ENCODE results near the gene BBOX1.

BBOX1 gene

GRCh38 chr11:27075192-27075591 lies 34.6 kb downstream of the BBOX1 start:
- no peak overlapping the region for H3K27ac ChIP-seq
- no peak for TF ChIP-seq ZFX (IDR thresholded peaks at IDR 0.05; ENCODE audit: borderline replicate concordance)
- TF ChIP-seq, protein P1, sequence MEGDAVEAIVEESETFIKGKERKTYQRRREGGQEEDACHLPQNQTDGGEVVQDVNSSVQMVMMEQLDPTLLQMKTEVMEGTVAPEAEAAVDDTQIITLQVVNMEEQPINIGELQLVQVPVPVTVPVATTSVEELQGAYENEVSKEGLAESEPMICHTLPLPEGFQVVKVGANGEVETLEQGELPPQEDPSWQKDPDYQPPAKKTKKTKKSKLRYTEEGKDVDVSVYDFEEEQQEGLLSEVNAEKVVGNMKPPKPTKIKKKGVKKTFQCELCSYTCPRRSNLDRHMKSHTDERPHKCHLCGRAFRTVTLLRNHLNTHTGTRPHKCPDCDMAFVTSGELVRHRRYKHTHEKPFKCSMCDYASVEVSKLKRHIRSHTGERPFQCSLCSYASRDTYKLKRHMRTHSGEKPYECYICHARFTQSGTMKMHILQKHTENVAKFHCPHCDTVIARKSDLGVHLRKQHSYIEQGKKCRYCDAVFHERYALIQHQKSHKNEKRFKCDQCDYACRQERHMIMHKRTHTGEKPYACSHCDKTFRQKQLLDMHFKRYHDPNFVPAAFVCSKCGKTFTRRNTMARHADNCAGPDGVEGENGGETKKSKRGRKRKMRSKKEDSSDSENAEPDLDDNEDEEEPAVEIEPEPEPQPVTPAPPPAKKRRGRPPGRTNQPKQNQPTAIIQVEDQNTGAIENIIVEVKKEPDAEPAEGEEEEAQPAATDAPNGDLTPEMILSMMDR (IDR thresholded peaks at IDR 0.05) = no peak

DNA sequence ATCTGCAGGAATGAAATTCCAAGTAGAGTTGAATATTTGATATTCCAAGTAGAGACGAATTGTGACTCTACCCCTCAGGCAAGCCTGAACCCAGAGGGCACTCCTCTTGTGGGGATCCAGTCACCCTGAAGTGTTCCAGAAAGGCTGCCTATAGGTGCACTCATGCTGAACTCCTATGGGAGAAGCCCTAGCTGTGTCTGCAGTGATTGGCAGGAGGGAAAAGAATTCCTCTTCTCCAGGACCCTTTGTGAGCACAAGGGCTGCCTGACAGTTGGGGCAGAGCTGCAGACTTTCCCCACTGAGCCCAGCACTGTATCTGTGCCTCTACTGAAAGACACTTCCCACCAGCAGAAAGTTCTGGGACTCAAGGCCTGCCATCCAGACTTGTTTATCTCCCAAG lies 35.0 kb downstream of the BBOX1 start:
- TF ChIP-seq, protein P1 (IDR thresholded peaks at IDR 0.05) = no peak
- no peak overlapping the region for H3K27ac ChIP-seq

- TF ChIP-seq, protein P1 (IDR thresholded peaks at IDR 0.05) = no peak
- no peak for TF ChIP-seq ZFX (IDR thresholded peaks at IDR 0.05; ENCODE audit: borderline replicate concordance)
- no peak overlapping the region for H3K27ac ChIP-seq
Observed at GRCh38 chr11:27076121-27076589, 35.5 kb downstream of the BBOX1 start.

- H3K27ac ChIP-seq = no peak overlapping the region
- TF ChIP-seq ZFX (IDR thresholded peaks at IDR 0.05; ENCODE audit: borderline replicate concordance) = no peak
- TF ChIP-seq, protein P1 (IDR thresholded peaks at IDR 0.05) = no peak
Observed at GRCh38 chr11:27081056-27081455, 40.4 kb downstream of the BBOX1 start.

DNA sequence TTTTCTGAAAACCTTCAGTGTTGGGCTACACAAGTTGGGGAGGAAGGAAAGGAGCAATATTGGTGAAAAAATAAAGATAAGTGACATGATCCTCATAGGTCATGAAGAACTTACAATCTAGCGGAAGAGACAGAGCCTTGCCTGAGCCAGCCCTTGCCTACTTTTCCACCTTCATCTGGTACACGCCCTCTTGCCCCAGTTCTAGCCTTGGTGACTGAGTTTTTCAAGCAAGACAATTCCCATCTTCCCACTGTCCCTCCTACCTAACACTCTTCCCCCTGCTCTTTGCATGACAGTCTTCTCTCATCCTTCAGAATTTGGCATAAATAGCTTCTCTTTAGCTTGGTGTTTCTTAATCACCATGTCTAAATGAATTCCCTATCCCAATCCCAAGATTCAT lies 42.6 kb downstream of the BBOX1 start:
- TF ChIP-seq, protein P1 (IDR thresholded peaks at IDR 0.05) = no peak
- TF ChIP-seq ZFX (IDR thresholded peaks at IDR 0.05; ENCODE audit: borderline replicate concordance) = no peak
- H3K27ac ChIP-seq = no peak overlapping the region

GRCh38 chr11:27083782-27084181 lies 43.2 kb downstream of the BBOX1 start:
- no peak for TF ChIP-seq ZFX (IDR thresholded peaks at IDR 0.05; ENCODE audit: borderline replicate concordance)
- TF ChIP-seq, protein P1 (IDR thresholded peaks at IDR 0.05) = no peak
- no peak overlapping the region for H3K27ac ChIP-seq

DNA sequence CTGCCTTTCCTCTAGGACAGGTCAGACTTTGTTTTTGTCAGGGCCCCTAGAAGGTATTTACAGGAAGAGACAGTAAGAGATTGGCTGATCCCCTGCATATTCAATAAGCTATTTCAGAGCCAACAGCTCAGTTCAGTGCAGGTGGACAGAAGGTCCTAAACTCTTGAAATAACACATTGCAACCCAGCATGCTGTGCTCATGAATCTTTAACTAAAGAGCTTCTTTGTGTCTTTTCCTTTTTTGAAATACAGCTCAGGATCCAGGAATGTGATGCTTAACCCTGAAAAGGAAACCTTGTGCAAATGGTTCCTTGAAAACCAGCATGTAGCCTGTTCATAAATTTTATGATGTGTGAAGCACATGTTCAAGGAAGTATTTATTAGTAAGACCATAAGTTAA lies 43.9 kb downstream of the BBOX1 start:
- H3K27ac ChIP-seq = no peak overlapping the region
- no peak for TF ChIP-seq ZFX (IDR thresholded peaks at IDR 0.05; ENCODE audit: borderline replicate concordance)
- TF ChIP-seq, protein P1 (IDR thresholded peaks at IDR 0.05) = no peak
